Measurements from ENCODE around the gene ADAMTS16.

Gene ADAMTS16

GRCh38 chr5:5342784-5343183 is 202.7 kb downstream of the ADAMTS16 start:
- Histone ChIP-seq H3K79me2 (ENCODE audit: control insufficient read depth, insufficient read depth, low read length, poor library complexity) (peaks cover 2% of the 10 kb centered on the region), H3K14ac (ENCODE audit: low read length) (no peak overlapping the region), H3K4ac (ENCODE audit: low read depth, low read length) (no peak overlapping the region), H3K4me1 (ENCODE audit: control insufficient read depth in 1 of 2, insufficient read depth in 2 of 2, low read length in 2 of 2) (peaks cover 5 to 10% of the 10 kb centered on the region in 2 experiments), H3K27ac (ENCODE audit: low read depth, low read length) (no peak overlapping the region), H2BK12ac (ENCODE audit: low read length) (no peak overlapping the region), H3K27me3 (ENCODE audit: insufficient read depth, low read length) (no peaks in the 10 kb centered on the region), H4K12ac (ENCODE audit: low read depth, low read length) (no peak overlapping the region), H2AFZ (ENCODE audit: insufficient read depth, low read length, poor library complexity) (no peak overlapping the region), H2BK120ac (ENCODE audit: insufficient read depth, low read length, poor library complexity) (no peak overlapping the region), H4K91ac (ENCODE audit: low read depth, low read length) (no peak overlapping the region), H3K9ac (ENCODE audit: low read length) (no peak overlapping the region), H2AK5ac (ENCODE audit: low read length) (no peak overlapping the region), H3K4me2 (ENCODE audit: low read length) (no peak overlapping the region), H3K36me3 (ENCODE audit: control insufficient read depth in 1 of 2, insufficient read depth in 2 of 2, low read length in 2 of 2) (no peaks in the 10 kb centered on the region), H3K23ac (ENCODE audit: low read length) (no peak overlapping the region), H3K4me3 (ENCODE audit: low read depth, low read length) (no peak overlapping the region), H4K8ac (ENCODE audit: low read depth, low read length) (no peak overlapping the region), H3K18ac (ENCODE audit: low read length) (no peak overlapping the region), H3K9me3 (ENCODE audit: insufficient read depth, low read depth, low read length) (no peaks in the 10 kb centered on the region), H3K79me1 (ENCODE audit: low read length) (peaks cover 22% of the 10 kb centered on the region), H2BK5ac (ENCODE audit: low read depth, low read length, poor library complexity) (no peak overlapping the region)
- DNase-seq: no peak

DNA sequence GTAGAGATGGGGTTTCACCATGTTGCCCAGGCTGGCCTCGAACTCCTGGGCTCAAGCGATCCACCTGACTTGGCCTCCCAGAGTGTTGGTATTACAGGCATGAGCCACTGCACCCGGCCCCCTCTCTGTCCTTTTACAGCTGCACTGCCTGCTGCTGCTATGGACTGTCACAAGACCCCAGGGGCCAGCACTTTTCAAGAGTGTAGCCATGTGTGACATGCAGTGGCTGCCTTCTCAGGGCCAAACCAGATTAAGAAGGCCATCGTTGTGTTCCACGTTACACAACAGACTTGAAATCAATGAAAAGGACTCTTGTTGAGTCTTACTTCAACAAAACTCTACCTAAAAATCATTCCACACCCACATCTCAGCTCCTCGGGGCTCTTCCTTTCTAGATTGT is 203.4 kb downstream of the ADAMTS16 start:
- no CpG with 5 or more reads among the region's 6 CpGs for WGBS (ENCODE audit: extremely low coverage, insufficient coverage, insufficient read length)
- peaks cover 22% of the 10 kb centered on the region for H3K79me1 ChIP-seq (ENCODE audit: low read length)
- no peak overlapping the region for H3K4me3 ChIP-seq (ENCODE audit: low read depth, low read length)
- H3K27me3 ChIP-seq (ENCODE audit: insufficient read depth, low read length): no peaks in the 10 kb centered on the region
- H3K14ac ChIP-seq (ENCODE audit: low read length): no peak overlapping the region
- no peak overlapping the region for H4K8ac ChIP-seq (ENCODE audit: low read depth, low read length)
- H4K12ac ChIP-seq (ENCODE audit: low read depth, low read length): no peak overlapping the region
- H2AK5ac ChIP-seq (ENCODE audit: low read length): no peak overlapping the region
- no peak overlapping the region for H3K9ac ChIP-seq (ENCODE audit: low read length)
- H3K4ac ChIP-seq (ENCODE audit: low read depth, low read length): no peak overlapping the region
- peaks cover 5 to 10% of the 10 kb centered on the region in 2 experiments for H3K4me1 ChIP-seq (ENCODE audit: control insufficient read depth in 1 of 2, insufficient read depth in 2 of 2, low read length in 2 of 2)
- H2BK120ac ChIP-seq (ENCODE audit: insufficient read depth, low read length, poor library complexity): no peak overlapping the region
- no peak for DNase-seq
- H3K18ac ChIP-seq (ENCODE audit: low read length): no peak overlapping the region
- no peak overlapping the region for H3K23ac ChIP-seq (ENCODE audit: low read length)
- H3K9me3 ChIP-seq (ENCODE audit: insufficient read depth, low read depth, low read length): no peaks in the 10 kb centered on the region
- H3K36me3 ChIP-seq (ENCODE audit: control insufficient read depth in 1 of 2, insufficient read depth in 2 of 2, low read length in 2 of 2): no peaks in the 10 kb centered on the region
- H2AFZ ChIP-seq (ENCODE audit: insufficient read depth, low read length, poor library complexity): no peak overlapping the region
- no peak overlapping the region for H3K4me2 ChIP-seq (ENCODE audit: low read length)
- H3K27ac ChIP-seq (ENCODE audit: low read depth, low read length): no peak overlapping the region
- no peak overlapping the region for H2BK5ac ChIP-seq (ENCODE audit: low read depth, low read length, poor library complexity)
- no peak overlapping the region for H4K91ac ChIP-seq (ENCODE audit: low read depth, low read length)
- peaks cover 2% of the 10 kb centered on the region for H3K79me2 ChIP-seq (ENCODE audit: control insufficient read depth, insufficient read depth, low read length, poor library complexity)
- no peak overlapping the region for H2BK12ac ChIP-seq (ENCODE audit: low read length)

GRCh38 chr5:5344051-5344571 is 204.0 kb downstream of the ADAMTS16 start:
- WGBS (ENCODE audit: extremely low coverage, insufficient coverage, insufficient read length): no CpG with 5 or more reads among the region's 4 CpGs
- no peak overlapping the region for H4K12ac ChIP-seq (ENCODE audit: low read depth, low read length)
- H3K4me3 ChIP-seq (ENCODE audit: low read depth, low read length): no peak overlapping the region
- no peak overlapping the region for H4K91ac ChIP-seq (ENCODE audit: low read depth, low read length)
- H3K4ac ChIP-seq (ENCODE audit: low read depth, low read length): no peak overlapping the region
- no peak overlapping the region for H3K23ac ChIP-seq (ENCODE audit: low read length)
- no peaks in the 10 kb centered on the region for H3K27me3 ChIP-seq (ENCODE audit: insufficient read depth, low read length)
- H2AK5ac ChIP-seq (ENCODE audit: low read length): no peak overlapping the region
- H3K36me3 ChIP-seq (ENCODE audit: control insufficient read depth in 1 of 2, insufficient read depth in 2 of 2, low read length in 2 of 2): no peaks in the 10 kb centered on the region
- no peak overlapping the region for H3K14ac ChIP-seq (ENCODE audit: low read length)
- no peak overlapping the region for H2BK12ac ChIP-seq (ENCODE audit: low read length)
- H2AFZ ChIP-seq (ENCODE audit: insufficient read depth, low read length, poor library complexity): no peak overlapping the region
- peaks cover 5 to 10% of the 10 kb centered on the region in 2 experiments for H3K4me1 ChIP-seq (ENCODE audit: control insufficient read depth in 1 of 2, insufficient read depth in 2 of 2, low read length in 2 of 2)
- DNase-seq: no peak
- H3K79me1 ChIP-seq (ENCODE audit: low read length): peaks cover 20% of the 10 kb centered on the region
- no peak overlapping the region for H3K4me2 ChIP-seq (ENCODE audit: low read length)
- no peak overlapping the region for H3K9ac ChIP-seq (ENCODE audit: low read length)
- no peak overlapping the region for H3K18ac ChIP-seq (ENCODE audit: low read length)
- no peak overlapping the region for H4K8ac ChIP-seq (ENCODE audit: low read depth, low read length)
- peaks cover 2% of the 10 kb centered on the region for H3K79me2 ChIP-seq (ENCODE audit: control insufficient read depth, insufficient read depth, low read length, poor library complexity)
- H3K9me3 ChIP-seq (ENCODE audit: insufficient read depth, low read depth, low read length): no peaks in the 10 kb centered on the region
- H2BK5ac ChIP-seq (ENCODE audit: low read depth, low read length, poor library complexity): no peak overlapping the region
- H2BK120ac ChIP-seq (ENCODE audit: insufficient read depth, low read length, poor library complexity): no peak overlapping the region
- H3K27ac ChIP-seq (ENCODE audit: low read depth, low read length): no peak overlapping the region

GRCh38 chr5:5344606-5345005 is 204.5 kb downstream of the ADAMTS16 start:
- Histone ChIP-seq H2BK12ac (ENCODE audit: low read length) (no peak overlapping the region), H3K4me2 (ENCODE audit: low read length) (no peak overlapping the region), H3K23ac (ENCODE audit: low read length) (no peak overlapping the region), H3K4ac (ENCODE audit: low read depth, low read length) (no peak overlapping the region), H3K36me3 (ENCODE audit: control insufficient read depth in 1 of 2, insufficient read depth in 2 of 2, low read length in 2 of 2) (no peaks in the 10 kb centered on the region), H4K8ac (ENCODE audit: low read depth, low read length) (no peak overlapping the region), H3K4me1 (ENCODE audit: control insufficient read depth in 1 of 2, insufficient read depth in 2 of 2, low read length in 2 of 2) (peaks cover 7 to 8% of the 10 kb centered on the region in 2 experiments), H3K79me1 (ENCODE audit: low read length) (peaks cover 19% of the 10 kb centered on the region), H3K27me3 (ENCODE audit: insufficient read depth, low read length) (no peaks in the 10 kb centered on the region), H3K27ac (ENCODE audit: low read depth, low read length) (no peak overlapping the region), H3K9ac (ENCODE audit: low read length) (no peak overlapping the region), H4K12ac (ENCODE audit: low read depth, low read length) (no peak overlapping the region), H3K14ac (ENCODE audit: low read length) (no peak overlapping the region), H3K4me3 (ENCODE audit: low read depth, low read length) (no peak overlapping the region), H3K18ac (ENCODE audit: low read length) (no peak overlapping the region), H2AK5ac (ENCODE audit: low read length) (no peak overlapping the region), H2BK120ac (ENCODE audit: insufficient read depth, low read length, poor library complexity) (no peak overlapping the region), H3K79me2 (ENCODE audit: control insufficient read depth, insufficient read depth, low read length, poor library complexity) (peaks cover 2% of the 10 kb centered on the region), H2BK5ac (ENCODE audit: low read depth, low read length, poor library complexity) (no peak overlapping the region), H2AFZ (ENCODE audit: insufficient read depth, low read length, poor library complexity) (no peak overlapping the region), H3K9me3 (ENCODE audit: insufficient read depth, low read depth, low read length) (no peaks in the 10 kb centered on the region), H4K91ac (ENCODE audit: low read depth, low read length) (no peak overlapping the region)
- DNase-seq: no peak
- WGBS (ENCODE audit: extremely low coverage, insufficient coverage, insufficient read length): no CpG with 5 or more reads among the region's 5 CpGs

Data from trophoblast cell (in vitro differentiated cells and primary cell).